GM19328 (cell line): ENCODE results near the gene NIT2.
A peak's percentile ranks its signal among the peaks of the same experiment; 100 is the strongest.

Experiments
- ATAC-seq: cut with Tn5 transposase; IDR thresholded peaks from one replicate; pipeline ENCODE4 v1.9.1; 2021; ENCODE audit warnings: mild to moderate bottlenecking, moderate library complexity; ENCODE audit not compliant: unreplicated experiment

Gene NIT2

GRCh38 chr3:100395679-100396431, 61.3 kb downstream of the NIT2 start:
- ATAC-seq: no peak

GRCh38 chr3:100396967-100397366, 62.4 kb downstream of the NIT2 start:
- no peak for ATAC-seq

- no peak for ATAC-seq
Measured at GRCh38 chr3:100399341-100400071, 64.9 kb downstream of the NIT2 start.

- peak; percentile 1 for ATAC-seq
Measured at GRCh38 chr3:100400419-100400779, 65.8 kb downstream of the NIT2 start.

GRCh38 chr3:100400780-100401673, 66.5 kb downstream of the NIT2 start, which contains the start of the genes LNP1 and TOMM70:
Gene LNP1 (plus strand): TSS chr3:100401539. CDS start chr3:100429730, 28,191 bp downstream.
Gene TOMM70 (minus strand): TSS chr3:100401089. CDS start chr3:100400949, 140 bp downstream.
- peak; percentile 89 for ATAC-seq

- ATAC-seq: peak; percentile 6
Measured at GRCh38 chr3:100401674-100402041, 67.1 kb downstream of the NIT2 start.

GRCh38 chr3:100402256-100402655, 67.7 kb downstream of the NIT2 start:
- no peak for ATAC-seq

- no peak for ATAC-seq
Measured at GRCh38 chr3:100402891-100403290, 68.3 kb downstream of the NIT2 start.

GRCh38 chr3:100403362-100404249, 69.0 kb downstream of the NIT2 start:
- ATAC-seq: no peak

GRCh38 chr3:100404250-100404548, 69.6 kb downstream of the NIT2 start:
- ATAC-seq: no peak

- no peak for ATAC-seq
Measured at GRCh38 chr3:100407164-100407563, 72.6 kb downstream of the NIT2 start.

- no peak for ATAC-seq
Measured at GRCh38 chr3:100407977-100408532, 73.5 kb downstream of the NIT2 start.
